Ovary (tissue), 9 donors: Measurements from ENCODE around the gene C9orf57. TPM values are rescaled to one million over a fixed set of nuclear protein-coding genes. Genes with fewer than 3 reads are reported as not detected.
"Not testable (repeated sequence)": the region's sequence is repeated elsewhere in the genome, so short reads cannot be mapped to it uniquely, and the experiment has no call there.

Experiments used
- DNase-seq, 5 donors: peaks; one replicate each; pipeline ENCODE4 v3.0.0-alpha.2; 2019 to 2020
- H3K27ac ChIP-seq, 2 donors: fragments of 200-600 bp; one replicate each; pipeline versions ENCODE4 v1.5.1 to v1.8.0; 2019 to 2022
- H3K27me3 ChIP-seq: fragments of 200-600 bp; one replicate; pipeline ENCODE4 v1.8.0; 2022
- H3K36me3 ChIP-seq: fragments of 200-600 bp; sonication (generic); one replicate; pipeline ENCODE4 v1.5.1; 2019
- H3K4me1 ChIP-seq: one replicate; pipeline ENCODE4 v1.8.1; 2013; ENCODE audit warnings: mild to moderate bottlenecking, moderate library complexity; ENCODE audit not compliant: insufficient read depth
- H3K4me3 ChIP-seq: fragments of 200-600 bp; sonication (generic); one replicate; pipeline ENCODE4 v1.5.1; 2017
- H3K9me3 ChIP-seq, 2 donors: fragments of 200-600 bp in 1 of 2; sonication (generic) in 1 of 2; one replicate each; pipeline versions ENCODE4 v1.5.1 to v1.8.1; 2013 to 2019; ENCODE audit warnings: mild to moderate bottlenecking in 1 of 2, moderate library complexity in 1 of 2
- CTCF ChIP-seq, 3 donors: fragments of 450-650 bp in 2 of 3; fragments of 200-600 bp in 1 of 3; IDR thresholded peaks; one replicate each; pipeline versions ENCODE4 v1.5.1 to v1.8.0; 2016 to 2022; ENCODE audit warnings: antibody characterized with exemption in 3 of 3, mild to moderate bottlenecking in 1 of 3
- EP300 ChIP-seq: sonication (generic); formaldehyde crosslinking; IDR thresholded peaks from one replicate; pipeline ENCODE4 v1.6.1; 2017; ENCODE audit warnings: antibody characterized with exemption
- POLR2A ChIP-seq: fragments of 450-650 bp; IDR thresholded peaks from one replicate; pipeline ENCODE4 v1.6.1; 2017; ENCODE audit warnings: antibody characterized with exemption, mild to moderate bottlenecking, moderate library complexity
- WGBS, 3 donors: extraction: QIAGEN DNeasy Blood & Tissue Kit in 1 of 3; methylation state at CpG; one replicate each; pipeline versions ENCODE4 v1.1.5 to v1.1.7; 2013 to 2017; 5-methylcytosine and 5-hydroxymethylcytosine counted together
- intact Hi-C, 4 donors: fragments of 100-400 bp; cut with DNase I; formaldehyde crosslinking; loops; one replicate each; pipeline versions ENCODE4 v1.11.0 to v1.15.1; 2022 to 2023
- polyA plus RNA-seq, 2 donors: library from polyadenylated mRNA; stranded (reverse); fragments of 200-250 nt in 1 of 2; fragments of 350-450 nt in 1 of 2; fragmentation: Illumina TruSeq in 1 of 2; extraction: RNeasy Lipid Tissue Mini Kit (QIAGEN cat#74804) in 1 of 2; gene quantifications; one replicate each; pipeline ENCODE4 v1.2.3, GENCODE V29; 2013 to 2014
- small RNA-seq: library from RNA; depleted of rRNA; stranded (forward); fragments of <200 nt; gene quantifications from one replicate; pipeline ENCODE3, GENCODE V24; 2016
- total RNA-seq, 7 donors: library from RNA; depleted of rRNA in 2 of 7; stranded (reverse); fragments of >200 nt in 2 of 7; fragmentation: NEBNext Ultra II Directional in 3 of 7; extraction: Animal tissue kit (Norgen Biotek cat#: 25700) in 3 of 7; gene quantifications; one replicate each; pipeline versions ENCODE4 v1.1.0 to v1.2.4, GENCODE V29; 2016 to 2023
- donor health status: DM: no; HTN: no; CAD: no; lungs with moderate emphysema.
- donor health status: DM: no; HTN: no; CAD: no.
- donor health status: Bipolar disorder and iron deficiency.
- donor health status: DM: yes; HTN: yes; CAD: no.
- donor health status: DM: no; HTN: no; CAD: no.
- donor health status: DM: yes; HTN: yes; CAD: no.

C9orf57 gene
- total and polyA plus RNA-seq, 9 donors = not detected

GRCh38 chr9:72012646-72013045 lies 47.8 kb downstream of the C9orf57 start:
- Histone ChIP-seq H3K9me3 (no peaks in the 10 kb centered on the region), H3K27ac (no peak overlapping the region), H3K4me1 (no peaks in the 10 kb centered on the region), H3K27me3 (no peaks in the 10 kb centered on the region), H3K4me3 (no peak overlapping the region), H3K36me3 (no peaks in the 10 kb centered on the region)
- WGBS, 3 donors = 84 to 89% (median 86%) methylated on average over 4 of the region's 4 CpGs
- TF ChIP-seq POLR2A (no peak), CTCF (IDR thresholded peaks at IDR 0.05) (no peak), EP300 (no peak)
- intact Hi-C loops = loop anchor here in 1 of 4 donors (10.0 kb wide), 1 partner anchor 198 kb away; no protein-coding TSS in a partner anchor
- DNase-seq = no peak

- H3K9me3 ChIP-seq, intact Hi-C loops, H3K4me1 ChIP-seq, DNase-seq, H3K4me3 ChIP-seq, H3K27ac ChIP-seq, H3K27me3 ChIP-seq, H3K36me3 ChIP-seq: not testable (repeated sequence)
- 87 to 88% (median 87%) methylated on average over 20 of the region's 20 CpGs for WGBS, 3 donors
These were observed 52.7 kb downstream of the C9orf57 start for GRCh38 chr9:72007726-72008125.

DNA sequence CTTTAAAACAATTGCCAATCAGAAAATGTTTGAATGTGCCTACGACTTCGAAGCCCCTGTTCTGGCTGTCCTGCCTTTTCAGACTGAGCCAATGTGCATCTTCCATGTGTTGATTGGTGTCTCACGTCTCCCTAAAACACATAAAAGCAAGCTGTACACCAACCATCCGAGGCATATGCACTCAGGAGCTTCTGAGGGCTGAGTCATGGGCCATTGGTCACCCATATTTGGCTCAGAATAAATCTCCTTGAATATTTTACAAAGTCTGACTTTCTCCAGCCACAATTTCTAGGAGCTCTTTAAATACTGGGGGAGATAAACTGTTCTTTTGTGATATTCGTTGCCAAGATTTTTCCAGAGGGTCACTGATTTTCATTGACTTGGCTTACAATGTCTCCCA lies 53.9 kb downstream of the C9orf57 start:
- no peaks in the 10 kb centered on the region for H3K9me3 ChIP-seq
- H3K4me3 ChIP-seq = no peak overlapping the region
- DNase-seq = no peak
- H3K36me3 ChIP-seq = no peaks in the 10 kb centered on the region
- H3K4me1 ChIP-seq = no peaks in the 10 kb centered on the region
- intact Hi-C loops = no loop called here
- 49 to 67% (median 55%) methylated on average over 5 of the region's 5 CpGs for WGBS, 3 donors
- H3K27me3 ChIP-seq = no peaks in the 10 kb centered on the region
- TF ChIP-seq POLR2A = no peak
- no peak for TF ChIP-seq EP300
- TF ChIP-seq CTCF (IDR thresholded peaks at IDR 0.05) = no peak
- no peak overlapping the region for H3K27ac ChIP-seq

DNA sequence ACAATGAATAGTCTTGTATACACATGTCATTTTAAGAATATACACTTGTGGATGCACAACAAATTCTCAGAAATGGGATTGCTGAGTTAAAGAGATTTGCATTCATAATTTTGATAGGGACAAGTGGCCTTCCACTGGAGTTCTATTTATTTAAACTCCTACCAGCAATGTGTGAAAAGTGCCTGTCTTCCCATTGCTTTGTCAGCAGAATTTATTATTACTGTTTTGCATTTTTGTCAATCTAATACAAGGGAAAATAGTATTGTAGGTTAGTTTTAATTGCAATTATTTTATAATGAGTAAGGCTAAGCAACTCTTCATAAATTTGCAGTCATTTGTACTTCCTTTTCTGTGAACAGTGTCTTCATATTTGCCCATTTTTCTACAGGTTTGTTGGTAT lies 55.0 kb downstream of the C9orf57 start:
- H3K4me3 ChIP-seq = no peak overlapping the region
- no peaks in the 10 kb centered on the region for H3K4me1 ChIP-seq
- no peak for DNase-seq
- intact Hi-C loops = no loop called here
- H3K36me3 ChIP-seq = no peaks in the 10 kb centered on the region
- no peaks in the 10 kb centered on the region for H3K27me3 ChIP-seq
- H3K27ac ChIP-seq = no peak overlapping the region
- no peaks in the 10 kb centered on the region for H3K9me3 ChIP-seq
- TF ChIP-seq CTCF (IDR thresholded peaks at IDR 0.05) = no peak
- no peak for TF ChIP-seq EP300
- TF ChIP-seq POLR2A = no peak

Small RNA genes lying within 50 kb of the gene (small RNA-seq; reads per million reads assigned to genes)
- not detected for gene HSPB1P1

Other genes with a start within 250 kb of the C9orf57 start
- 10 to 100 TPM; 11.4 to 17.8 (median 14.8) TPM for gene ABHD17B, start 149.4 kb downstream of the C9orf57 start, total RNA-seq
- gene ABHD17B, start 149.4 kb downstream of the C9orf57 start, polyA plus RNA-seq = 10 to 100 TPM in 1 of 2 donors, 1 to 10 TPM in 1; 9.8 to 16.3 TPM
- 10 to 100 TPM in 5 of 7 donors, 1 to 10 TPM in 2; 8.6 to 13.0 (median 10.2) TPM for gene C9orf85, start 149.0 kb downstream of the C9orf57 start, total RNA-seq
- 10 to 100 TPM; 14.3 to 18.2 TPM for gene C9orf85, start 149.0 kb downstream of the C9orf57 start, polyA plus RNA-seq
- 10 to 100 TPM in 1 of 7 donors, 1 to 10 TPM in 2, under 1 TPM in 3, not detected in 1; 0.08 to 26.7 (median 1.1) TPM for gene GDA, start 88.8 kb upstream of the C9orf57 start, total RNA-seq
- gene GDA, start 88.8 kb upstream of the C9orf57 start, polyA plus RNA-seq = under 1 TPM in 1 of 2 donors, not detected in 1; 0.02 TPM